Skeletal muscle tissue (tissue), 4 donors: ENCODE results near the gene PHF1. TPM values are rescaled to one million over a fixed set of nuclear protein-coding genes. Genes with fewer than 3 reads are reported as not detected.
"Not testable (repeated sequence)": the region's sequence is repeated elsewhere in the genome, so short reads cannot be mapped to it uniquely, and the experiment has no call there.

Experiments used
- H3K27ac ChIP-seq: one replicate; pipeline ENCODE4 v1.7.0; 2013; ENCODE audit warnings: mild to moderate bottlenecking, low read depth, low read length, inconsistent platforms
- H3K27me3 ChIP-seq, 3 donors: one replicate each; pipeline ENCODE4 v1.7.0; 2013; ENCODE audit warnings: low read length in 3 of 3; ENCODE audit not compliant: control insufficient read depth in 3 of 3, insufficient read depth in 3 of 3
- H3K36me3 ChIP-seq, 3 donors: one replicate each; pipeline ENCODE4 v1.7.0; 2013; ENCODE audit warnings: low read length in 3 of 3; ENCODE audit not compliant: control insufficient read depth in 3 of 3, insufficient read depth in 3 of 3
- H3K4me1 ChIP-seq, 3 donors: one replicate each; pipeline ENCODE4 v1.7.0; 2013; ENCODE audit warnings: low read length in 3 of 3, mild to moderate bottlenecking in 3 of 3; ENCODE audit not compliant: control insufficient read depth in 3 of 3, insufficient read depth in 3 of 3
- H3K4me3 ChIP-seq, 3 donors: one replicate each; pipeline ENCODE4 v1.7.0; 2013; ENCODE audit warnings: low read length in 3 of 3
- H3K9ac ChIP-seq, 3 donors: one replicate each; pipeline ENCODE4 v1.7.0; 2013; ENCODE audit warnings: low read length in 3 of 3, mild to moderate bottlenecking in 3 of 3, moderate library complexity in 2 of 3, low read depth in 1 of 3
- H3K9me3 ChIP-seq, 3 donors: one replicate each; pipeline ENCODE4 v1.7.0; 2013; ENCODE audit warnings: low read length in 3 of 3; ENCODE audit not compliant: control insufficient read depth in 3 of 3
- total RNA-seq: library from RNA; depleted of rRNA; stranded (reverse); fragments of >200 nt; gene quantifications from one replicate; pipeline ENCODE4 v1.2.3, GENCODE V29; 2014
- donor health status: Osteomylitis.

PHF1 gene
- 5.7 TPM for total RNA-seq

DNA sequence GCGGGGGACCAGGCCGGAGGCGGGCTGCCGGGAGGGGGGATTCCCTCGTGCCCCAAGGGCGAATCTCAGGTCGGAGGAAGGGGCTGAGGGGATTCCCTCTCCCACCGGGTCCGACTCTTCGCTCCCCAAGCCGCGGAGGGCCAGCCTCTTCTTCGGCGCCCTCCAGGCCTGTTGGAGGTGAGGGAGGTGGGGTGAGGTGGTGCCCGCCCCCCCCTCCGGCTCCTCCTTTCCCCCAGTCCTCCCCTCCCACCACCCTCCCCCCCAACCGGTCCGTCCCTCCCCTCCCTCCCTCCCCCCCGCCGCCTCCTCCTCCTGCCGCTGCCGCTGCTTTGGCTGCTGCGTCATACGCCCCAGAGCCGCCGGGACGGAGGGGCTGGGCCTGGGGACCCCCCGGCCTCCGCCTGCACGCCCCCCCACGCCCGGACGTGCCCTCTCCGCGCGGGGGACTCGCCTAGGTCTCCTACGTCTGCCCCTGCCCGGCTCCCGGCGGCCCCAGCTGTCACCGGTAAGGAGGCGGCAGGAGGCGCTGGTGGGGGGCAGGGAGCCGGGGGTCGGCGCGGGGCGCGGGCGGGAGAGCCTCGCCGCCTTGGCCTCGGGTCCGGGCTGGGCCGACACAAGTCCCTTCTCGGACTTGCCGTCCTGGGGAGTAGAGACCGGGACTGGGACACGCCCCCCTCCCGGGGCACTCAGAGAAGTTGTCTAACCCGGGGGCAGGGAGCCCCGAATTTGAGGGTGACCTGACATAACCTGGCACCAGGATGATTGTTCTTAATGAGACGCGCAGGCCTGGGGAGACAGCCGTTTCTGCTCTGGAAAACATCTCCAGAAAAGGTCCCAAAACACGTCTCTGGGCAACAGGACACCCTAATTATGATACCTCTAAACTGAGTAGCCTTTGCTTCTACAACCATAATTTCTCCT, at the start of gene PHF1:
TSS of gene PHF1 (plus strand) at position 304 of the 921 bp plus-strand sequence. CDS start 1,250 bp downstream, outside the sequence.
- Histone ChIP-seq H3K9ac (peak within 1 kb of the TSS; percentile 82 to 88 (median 84)), H3K9me3 (no peaks in the 10 kb centered on the region), H3K27me3 (no peaks in the 10 kb centered on the region), H3K4me1 (peaks cover 17 to 35% (median 22%) of the 10 kb centered on the region in 3 donors), H3K27ac (peak within 1 kb of the TSS; percentile 94), H3K4me3 (peak within 1 kb of the TSS; percentile 84 to 89 (median 87)), H3K36me3 (peaks cover 32 to 37% (median 36%) of the 10 kb centered on the region in 3 donors)

DNA sequence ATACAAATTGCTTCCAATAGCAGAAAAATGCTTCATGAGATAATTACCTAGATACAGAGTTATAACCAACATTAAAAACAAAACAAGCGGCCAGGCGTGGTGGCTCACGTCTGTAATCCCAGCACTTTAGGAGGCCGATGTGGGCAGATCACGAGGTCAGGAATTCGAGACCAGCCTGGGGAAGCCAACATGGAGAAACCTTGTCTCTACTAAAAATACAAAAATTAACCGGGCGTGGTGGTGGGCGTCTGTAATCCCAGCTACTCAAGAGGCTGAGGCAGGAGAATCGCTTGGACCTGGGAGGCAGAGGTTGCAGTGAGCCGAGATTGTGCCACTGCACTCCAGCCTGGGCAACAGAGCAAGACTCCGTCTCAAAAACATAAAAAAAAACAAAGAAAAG, 47.3 kb upstream of the PHF1 start:
- H3K27ac ChIP-seq, H3K9ac ChIP-seq, H3K4me3 ChIP-seq, H3K9me3 ChIP-seq, H3K4me1 ChIP-seq, H3K36me3 ChIP-seq, H3K27me3 ChIP-seq: not testable (repeated sequence)

DNA sequence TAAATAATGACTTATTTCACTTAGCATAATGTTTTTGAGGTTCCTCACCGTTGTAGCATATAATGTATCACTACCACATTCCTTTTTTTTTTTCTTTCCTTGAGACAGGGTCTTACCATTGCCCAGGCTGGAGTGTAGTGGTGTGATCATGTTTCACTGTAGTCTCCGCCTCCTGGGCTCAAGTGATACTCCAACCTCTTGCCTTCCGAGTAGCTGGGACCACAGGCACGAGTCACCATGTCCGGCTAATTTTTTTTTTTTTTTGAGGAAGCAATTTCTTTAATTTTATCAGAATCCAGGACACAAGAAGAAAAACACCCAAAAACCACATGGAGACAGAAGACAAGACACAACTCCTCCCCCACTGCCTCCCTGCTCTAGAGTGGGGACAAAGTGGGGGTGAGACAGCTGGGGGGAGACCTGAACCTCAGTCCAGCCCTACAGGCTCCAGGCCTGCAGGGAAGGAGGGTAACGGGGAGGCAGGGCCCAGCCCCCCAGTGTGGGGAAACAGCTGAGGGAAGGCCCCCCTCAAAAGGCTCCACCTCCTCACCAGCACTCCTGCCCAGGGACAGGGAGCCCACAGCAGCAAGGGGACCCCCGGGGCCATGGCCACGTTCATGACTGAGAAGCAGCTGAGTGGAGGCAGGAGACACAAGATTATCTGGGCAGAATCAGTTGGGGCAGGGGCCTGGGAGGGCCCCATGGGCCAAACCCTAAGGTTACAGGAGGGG, 46.2 kb upstream of the PHF1 start:
- not testable (repeated sequence) for H3K4me1 ChIP-seq

DNA sequence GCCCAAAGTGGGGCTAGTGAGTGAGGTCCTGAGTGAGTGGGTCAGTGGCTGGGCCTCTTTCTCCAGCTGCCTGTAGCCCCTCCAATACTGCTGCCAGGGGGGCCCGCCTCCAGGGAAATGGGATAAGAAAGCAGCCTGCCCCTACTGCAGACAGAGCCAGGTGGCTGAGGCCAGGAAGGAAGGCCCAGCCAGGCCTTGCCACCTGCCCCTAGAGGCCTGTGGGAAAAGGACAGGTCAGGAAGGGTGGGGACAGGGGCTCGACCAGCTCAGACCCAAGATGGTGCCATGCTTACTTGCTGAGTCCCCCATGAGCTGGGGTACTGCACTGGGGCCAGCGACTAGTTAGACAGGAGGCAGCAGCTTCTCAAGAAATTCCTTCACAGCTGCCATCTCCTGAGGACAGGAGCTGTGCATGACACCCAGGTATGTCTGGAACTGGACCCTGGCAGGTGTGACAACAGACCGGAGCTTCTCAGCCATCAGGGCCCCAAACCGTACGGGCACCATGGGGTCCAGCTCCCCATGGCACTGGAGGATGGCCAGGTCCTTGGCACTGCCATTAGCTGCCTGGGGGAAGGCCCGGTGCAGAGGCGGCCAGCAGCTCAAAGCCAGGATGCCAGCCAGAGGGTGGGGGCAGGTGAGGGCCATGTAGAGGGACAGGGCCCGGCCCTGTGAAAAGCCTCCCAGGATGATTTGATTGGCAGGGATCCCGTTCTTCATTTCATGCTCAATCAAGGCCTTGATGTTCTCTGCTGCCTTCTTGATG, 45.4 kb upstream of the PHF1 start:
- H3K9ac ChIP-seq, H3K36me3 ChIP-seq, H3K27me3 ChIP-seq, H3K4me1 ChIP-seq, H3K27ac ChIP-seq, H3K9me3 ChIP-seq, H3K4me3 ChIP-seq: not testable (repeated sequence)

More for the DNA sequence above, 46.2 kb upstream of the PHF1 start:
- H3K9me3 ChIP-seq, H3K9ac ChIP-seq, H3K36me3 ChIP-seq, H3K27me3 ChIP-seq, H3K4me3 ChIP-seq, H3K27ac ChIP-seq: not testable (repeated sequence)

DNA sequence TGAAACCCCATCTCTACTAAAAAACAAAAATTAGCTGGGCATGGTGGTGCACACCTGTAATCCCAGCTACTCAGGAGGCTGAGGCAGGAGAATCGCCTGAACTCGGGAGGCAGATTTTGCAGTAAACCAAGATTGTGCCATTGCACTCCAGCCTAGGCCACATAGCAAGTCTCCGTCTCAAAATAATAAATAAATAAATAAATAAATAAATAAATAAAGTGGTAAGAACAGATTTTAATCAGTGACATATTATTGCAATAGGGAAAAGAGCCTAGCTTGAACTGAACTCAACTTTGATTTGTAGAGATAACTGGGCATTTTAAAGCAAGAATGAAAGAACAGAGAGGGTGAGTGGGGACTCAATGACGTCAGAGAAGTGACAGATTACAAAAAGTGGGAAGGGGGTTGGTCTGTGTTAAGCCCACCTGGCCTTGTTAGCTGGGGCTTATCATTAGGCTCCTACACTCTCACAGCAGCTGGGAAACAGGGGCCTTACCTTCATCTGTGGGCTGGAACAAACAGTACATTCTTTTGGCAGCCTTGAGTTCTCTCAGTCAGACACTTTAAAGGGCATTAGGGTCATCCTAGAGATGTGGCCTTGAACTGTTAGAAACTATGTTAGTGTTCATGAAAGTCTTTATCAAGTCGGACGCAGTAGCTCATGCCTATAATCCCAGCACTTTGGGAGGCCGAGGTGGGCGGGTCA, 43.7 kb upstream of the PHF1 start:
- no peak overlapping the region for H3K27ac ChIP-seq
- no peak overlapping the region for H3K4me3 ChIP-seq
- peaks cover 0 to 2% (median 0%) of the 10 kb centered on the region in 3 donors for H3K4me1 ChIP-seq

DNA sequence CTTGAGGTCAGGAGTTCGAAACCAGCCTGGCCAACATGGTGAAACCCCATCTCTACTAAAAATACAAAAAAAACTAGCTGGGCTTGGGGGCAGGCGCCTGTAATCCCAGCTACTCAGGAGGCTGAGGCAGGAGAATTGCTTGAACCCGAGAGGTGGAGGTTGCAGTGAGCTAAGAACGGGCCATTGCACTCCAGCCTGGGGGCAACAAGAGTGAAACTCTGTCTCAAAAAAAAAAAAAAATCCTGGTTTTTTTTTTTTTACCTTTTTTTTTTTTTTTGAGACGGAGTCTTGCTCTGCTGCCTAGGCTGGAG, 43.1 kb upstream of the PHF1 start:
- H3K27me3 ChIP-seq, H3K36me3 ChIP-seq, H3K27ac ChIP-seq, H3K4me3 ChIP-seq, H3K4me1 ChIP-seq, H3K9ac ChIP-seq, H3K9me3 ChIP-seq: not testable (repeated sequence)

More for the DNA sequence above, 43.7 kb upstream of the PHF1 start:
- H3K9ac ChIP-seq = no peak overlapping the region
- H3K36me3 ChIP-seq = no peaks in the 10 kb centered on the region
- no peaks in the 10 kb centered on the region for H3K27me3 ChIP-seq
- H3K9me3 ChIP-seq = no peaks in the 10 kb centered on the region

DNA sequence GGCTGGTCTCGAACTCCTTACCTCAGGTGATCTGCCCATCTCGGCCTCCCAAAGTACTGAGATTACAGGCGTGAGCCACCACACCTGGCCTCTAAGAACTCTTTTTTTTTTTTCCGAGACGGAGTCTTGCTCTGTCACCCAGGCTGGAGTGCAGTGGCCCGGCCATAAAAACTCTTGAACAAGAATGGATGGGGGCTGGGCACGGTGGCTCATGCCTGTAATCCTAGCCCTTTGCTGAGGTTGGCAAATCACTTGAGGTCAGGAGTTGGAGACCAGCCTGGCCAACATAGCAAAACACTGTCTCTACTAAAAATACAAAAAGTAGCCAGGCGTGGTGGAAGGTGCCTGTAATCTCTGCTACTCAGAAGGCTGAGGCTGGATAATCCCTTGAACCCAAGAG, 38.9 kb upstream of the PHF1 start:
- H3K9me3 ChIP-seq = not testable (repeated sequence)

DNA sequence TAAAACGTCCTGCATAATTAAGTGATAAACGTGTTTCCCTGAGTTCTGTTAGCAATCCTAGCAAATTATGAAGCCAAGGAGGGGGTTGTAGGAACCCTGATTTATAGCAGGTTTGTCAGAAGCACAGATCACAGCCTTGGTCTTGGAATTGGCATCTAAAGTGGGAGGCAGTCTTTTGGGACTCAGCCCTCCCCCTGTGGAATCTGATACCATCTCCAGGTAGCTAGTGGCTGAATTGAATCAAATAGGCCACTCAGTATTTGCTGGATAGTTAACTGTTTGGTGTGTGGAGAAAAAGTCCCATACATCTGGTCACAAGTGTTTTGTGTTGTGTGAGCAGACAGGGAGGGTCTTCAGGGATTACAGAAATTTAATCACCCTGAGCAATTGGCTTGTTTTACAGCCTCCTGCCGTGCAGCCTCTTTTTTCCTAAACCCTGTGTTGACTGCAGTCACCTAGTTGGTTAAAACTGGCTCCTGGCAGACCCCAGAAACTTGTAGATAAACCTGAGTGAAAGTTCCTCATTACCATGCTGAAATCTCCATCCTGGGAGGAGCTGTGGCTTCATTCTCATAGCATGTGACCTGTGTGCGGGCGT, 38.2 kb upstream of the PHF1 start:
- H3K9me3 ChIP-seq = no peaks in the 10 kb centered on the region
- H3K4me1 ChIP-seq = peaks cover 4 to 21% (median 11%) of the 10 kb centered on the region in 3 donors
- H3K27me3 ChIP-seq = no peaks in the 10 kb centered on the region
- no peak overlapping the region for H3K4me3 ChIP-seq
- H3K36me3 ChIP-seq = no peaks in the 10 kb centered on the region
- no peak overlapping the region for H3K27ac ChIP-seq
- H3K9ac ChIP-seq = peak overlapping the region in 1 of 3 donors; percentile 17

More for the DNA sequence above, 38.9 kb upstream of the PHF1 start:
- H3K36me3 ChIP-seq, H3K4me3 ChIP-seq, H3K9ac ChIP-seq, H3K27me3 ChIP-seq, H3K27ac ChIP-seq: not testable (repeated sequence)
- H3K4me1 ChIP-seq = peaks cover 4 to 21% (median 11%) of the 10 kb centered on the region in 3 donors
